LHCN-M2 (cell line): ENCODE data around the gene TRIM46. TPM values are rescaled to one million over a fixed set of nuclear protein-coding genes. Genes with fewer than 3 reads are reported as not detected.
"Not testable (repeated sequence)": the region's sequence is repeated elsewhere in the genome, so short reads cannot be mapped to it uniquely, and the experiment has no call there.

ENCODE experiments used
- DNase-seq: peaks from one replicate; pipeline ENCODE4 v3.0.0-alpha.2; 2012; ENCODE audit warnings: low read depth
- total RNA-seq: library from RNA; depleted of rRNA; stranded (reverse); fragments of >200 nt; gene quantifications from 2 replicates; pipeline ENCODE4 v1.2.3, GENCODE V29; 2014

The TRIM46 gene
- total RNA-seq, 1 experiment from 2014 or later: 3.3 TPM

DNA sequence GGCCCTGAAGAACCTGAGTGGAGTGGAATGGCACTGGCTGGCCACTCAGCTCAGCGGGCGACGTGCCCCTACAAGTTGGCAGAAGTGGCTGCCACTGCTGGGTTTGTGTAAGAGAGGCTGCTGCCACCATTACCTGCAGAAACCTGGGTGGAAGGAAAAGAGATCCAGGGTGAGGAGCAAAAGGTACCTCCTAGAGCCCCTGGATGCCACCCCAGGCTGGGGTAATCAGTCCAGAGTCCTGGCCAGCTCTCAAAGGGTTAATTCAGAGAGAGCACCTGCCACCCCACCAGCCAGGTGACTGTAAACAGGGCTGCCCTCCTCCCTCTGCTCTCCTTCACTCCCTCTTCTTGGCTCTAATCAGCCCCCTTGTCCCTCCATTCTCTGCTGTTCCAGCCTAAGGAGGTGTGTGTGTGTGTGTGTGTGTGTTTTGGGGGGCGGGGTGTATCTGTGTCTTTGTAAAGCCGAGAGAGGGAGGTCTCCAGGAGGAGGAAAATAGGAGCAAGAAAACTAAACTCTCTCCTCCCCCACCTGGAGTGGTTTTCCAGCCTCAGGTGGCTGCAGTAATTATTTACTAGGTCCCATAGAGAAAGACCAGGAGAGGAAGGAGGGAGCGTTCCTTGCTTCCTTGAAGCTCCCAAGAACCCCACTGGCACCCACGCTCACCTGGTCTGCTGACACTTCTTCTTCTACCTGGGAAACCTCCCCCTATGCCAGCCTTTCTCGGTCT, 12.6 kb downstream of the TRIM46 start:
- DNase-seq: no peak

- no peak for DNase-seq
These were observed 13.3 kb downstream of the TRIM46 start for GRCh38 chr1:155186794-155187455.

DNA sequence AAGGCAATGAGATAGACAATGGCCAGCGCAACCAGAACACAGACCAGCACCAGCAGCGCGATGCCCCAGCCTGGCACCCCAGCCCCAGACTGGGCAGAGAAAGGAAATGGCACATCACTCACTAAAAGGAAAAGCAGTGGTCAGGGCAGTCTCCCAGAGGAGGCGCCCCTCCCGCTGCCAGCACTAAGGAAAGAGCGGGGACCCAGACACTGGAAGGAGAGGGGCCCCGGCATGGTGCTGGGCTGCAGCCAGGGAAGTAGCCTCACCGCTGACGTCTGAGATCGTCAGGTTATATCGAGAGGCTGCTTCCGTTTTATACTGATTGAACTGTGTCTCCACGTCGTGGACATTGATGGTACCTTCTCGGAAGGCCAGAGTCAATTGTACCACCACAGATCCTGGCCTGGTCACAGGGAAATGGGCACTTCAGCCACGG, 13.8 kb downstream of the TRIM46 start:
- DNase-seq: no peak

DNA sequence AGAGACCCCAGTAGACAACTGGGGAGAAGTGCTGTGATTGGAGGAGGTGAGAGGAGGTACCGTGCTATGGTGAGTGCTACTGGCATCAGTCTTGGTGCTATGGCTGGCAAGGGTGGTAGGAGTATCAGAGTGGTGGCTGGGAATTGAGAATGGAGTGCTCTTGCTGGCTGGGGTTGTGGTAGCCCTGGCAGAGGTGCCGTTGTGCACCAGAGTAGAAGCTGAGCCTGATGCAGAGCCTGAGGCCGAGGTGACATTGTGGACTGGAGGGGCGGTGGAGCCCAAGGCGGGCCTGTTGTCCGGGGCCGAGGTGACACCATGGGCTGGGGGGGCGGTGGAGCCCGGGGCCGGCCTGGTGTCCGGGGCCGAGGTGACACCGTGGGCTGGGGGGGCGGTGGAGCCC, 14.6 kb downstream of the TRIM46 start:
- DNase-seq: no peak

- not testable (repeated sequence) for DNase-seq
These were observed 16.3 kb downstream of the TRIM46 start for GRCh38 chr1:155189926-155190325.

DNA sequence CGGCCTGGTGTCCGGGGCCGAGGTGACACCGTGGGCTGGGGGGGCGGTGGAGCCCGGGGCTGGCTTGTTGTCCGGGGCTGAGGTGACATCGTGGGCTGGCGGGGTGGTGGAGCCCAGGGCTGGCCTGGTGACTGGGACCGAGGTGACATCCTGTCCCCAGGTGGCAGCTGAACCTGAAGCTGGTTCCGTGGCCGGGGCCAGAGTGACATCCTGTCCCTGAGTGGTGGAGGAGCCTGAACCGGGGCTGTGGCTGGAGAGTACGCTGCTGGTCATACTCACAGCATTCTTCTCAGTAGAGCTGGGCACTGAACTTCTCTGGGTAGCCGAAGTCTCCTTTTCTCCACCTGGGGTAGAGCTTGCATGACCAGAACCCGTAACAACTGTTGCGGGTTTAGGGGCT, 18.3 kb downstream of the TRIM46 start:
- no peak for DNase-seq

- DNase-seq: no peak
These were observed 19.0 kb downstream of the TRIM46 start for GRCh38 chr1:155192346-155193274.

DNA sequence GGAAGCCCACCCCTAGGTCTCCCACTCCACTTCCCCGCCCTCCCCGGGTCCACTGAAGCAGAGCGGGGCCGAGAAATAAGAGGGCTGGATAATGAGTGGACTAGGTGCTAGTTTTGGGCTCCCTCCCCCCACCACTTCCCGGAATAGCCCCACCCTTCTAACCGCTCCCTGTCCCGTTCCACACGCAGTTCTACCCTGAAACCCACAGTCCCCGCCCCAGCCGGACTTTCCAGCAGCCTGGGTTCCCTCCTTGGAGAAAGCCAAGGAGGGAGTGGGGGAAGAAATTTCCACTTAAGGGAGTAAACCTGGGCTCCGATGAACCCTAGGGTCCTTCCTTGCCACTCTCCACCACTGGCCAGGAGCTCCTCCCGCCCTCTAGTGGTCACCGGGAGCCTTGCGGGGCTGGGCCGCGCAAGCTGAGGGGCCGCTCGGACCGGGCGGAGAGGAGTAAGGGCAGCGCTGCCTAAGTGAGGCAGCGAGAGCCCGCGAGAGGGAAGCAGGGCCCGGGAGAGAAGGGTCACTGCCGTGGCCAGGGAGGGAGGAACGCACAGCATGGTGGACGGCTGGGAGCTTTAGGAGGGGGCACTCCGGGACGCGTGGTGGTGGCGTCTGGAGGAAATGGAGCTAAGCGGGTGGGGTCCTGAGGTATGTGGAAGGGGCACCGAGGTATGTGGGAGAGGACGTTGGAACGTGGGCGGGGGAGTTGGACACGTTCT, 19.8 kb downstream of the TRIM46 start:
- DNase-seq: peak; percentile 93

- not testable (repeated sequence) for DNase-seq
These were observed 20.3 kb downstream of the TRIM46 start for GRCh38 chr1:155193991-155194240.

DNA sequence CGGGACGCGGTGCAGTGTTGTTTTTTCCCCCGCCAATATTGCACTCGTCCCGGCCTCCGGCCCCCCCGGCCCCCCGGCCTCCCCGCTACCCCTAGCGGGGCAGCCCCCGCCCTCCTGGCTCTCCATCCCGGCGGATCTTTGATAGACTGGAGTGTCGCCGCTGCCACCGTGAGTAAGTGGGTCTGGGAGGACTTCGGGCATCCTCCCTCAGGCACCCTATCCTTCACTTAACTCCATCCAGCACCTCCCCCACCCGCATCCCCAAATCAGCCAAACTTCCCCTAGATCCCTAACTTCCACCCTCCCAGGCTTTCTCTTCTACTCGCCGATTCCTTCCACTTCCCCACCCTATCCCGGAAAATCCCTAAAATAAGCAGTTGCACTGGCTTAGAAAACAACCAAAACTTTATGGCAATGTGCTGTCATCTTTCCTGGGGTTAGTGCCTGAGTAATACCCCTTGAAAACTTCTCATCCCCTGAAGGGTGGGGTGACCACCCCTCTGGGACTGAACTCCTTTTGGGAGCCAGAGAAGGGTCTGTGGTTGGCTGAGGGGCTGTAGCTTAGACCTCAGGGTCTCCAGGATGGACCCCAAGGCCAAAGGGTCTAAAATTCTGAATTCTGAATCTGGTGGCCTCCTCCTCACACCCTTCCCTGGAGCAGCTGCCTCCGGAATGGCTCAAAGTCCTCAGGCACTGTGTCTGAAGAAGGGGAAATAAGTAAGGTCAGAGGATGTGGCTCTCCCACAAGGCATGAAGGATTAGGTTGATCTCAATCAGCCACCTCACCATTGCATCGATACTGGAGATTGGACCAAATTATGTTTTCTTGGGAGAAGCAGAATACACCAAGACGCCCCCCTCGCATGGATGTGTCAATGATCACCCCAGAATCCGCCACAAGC, 21.8 kb downstream of the TRIM46 start:
- DNase-seq: no peak

- no peak for DNase-seq
These were observed 22.6 kb downstream of the TRIM46 start for GRCh38 chr1:155196103-155196892.

DNA sequence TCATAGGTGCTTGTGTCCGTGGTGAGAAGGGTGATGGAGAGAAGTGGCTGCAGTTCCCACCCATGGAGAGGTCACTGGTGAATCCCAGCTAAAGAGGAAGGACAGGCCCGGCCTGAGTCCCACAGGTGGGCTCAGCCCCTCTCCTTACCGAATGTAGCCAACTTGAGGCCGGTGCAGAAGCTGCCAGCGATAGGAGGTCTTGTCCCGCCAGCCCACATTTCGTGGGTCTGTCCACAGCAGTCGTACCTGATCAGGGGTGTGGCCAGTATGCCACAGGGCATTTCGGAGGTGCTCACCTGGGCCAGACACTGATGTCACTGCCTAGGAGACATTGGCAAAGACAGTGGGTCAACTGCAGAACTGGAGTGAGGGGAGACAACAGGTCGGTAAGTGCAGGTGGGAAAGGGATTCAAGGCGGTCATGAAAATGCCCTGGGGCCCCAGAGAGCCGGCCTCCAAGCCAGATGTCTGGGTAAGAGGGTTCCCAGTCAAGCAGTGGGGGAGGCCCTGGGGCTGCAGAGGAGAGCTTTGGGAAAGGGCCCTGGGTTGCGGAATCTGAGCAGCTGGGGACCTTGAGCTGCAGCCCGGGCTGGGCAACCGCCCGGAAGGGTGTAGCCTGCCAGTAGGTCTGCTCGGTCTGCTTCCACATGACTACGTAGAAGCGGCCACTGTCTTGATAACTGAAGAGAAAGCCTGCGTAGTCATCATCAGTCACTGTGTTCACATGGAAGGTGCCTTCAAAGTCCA, 23.4 kb downstream of the TRIM46 start:
- DNase-seq: no peak

GRCh38 chr1:155197901-155198546, 24.4 kb downstream of the TRIM46 start:
- no peak for DNase-seq

GRCh38 chr1:155198547-155198906, 24.9 kb downstream of the TRIM46 start:
- no peak for DNase-seq

GRCh38 chr1:155199792-155200191, 26.1 kb downstream of the TRIM46 start:
- no peak for DNase-seq

GRCh38 chr1:155200920-155201319, 27.3 kb downstream of the TRIM46 start:
- DNase-seq: no peak

- no peak for DNase-seq
These were observed 28.5 kb downstream of the TRIM46 start for GRCh38 chr1:155202198-155202597.

DNA sequence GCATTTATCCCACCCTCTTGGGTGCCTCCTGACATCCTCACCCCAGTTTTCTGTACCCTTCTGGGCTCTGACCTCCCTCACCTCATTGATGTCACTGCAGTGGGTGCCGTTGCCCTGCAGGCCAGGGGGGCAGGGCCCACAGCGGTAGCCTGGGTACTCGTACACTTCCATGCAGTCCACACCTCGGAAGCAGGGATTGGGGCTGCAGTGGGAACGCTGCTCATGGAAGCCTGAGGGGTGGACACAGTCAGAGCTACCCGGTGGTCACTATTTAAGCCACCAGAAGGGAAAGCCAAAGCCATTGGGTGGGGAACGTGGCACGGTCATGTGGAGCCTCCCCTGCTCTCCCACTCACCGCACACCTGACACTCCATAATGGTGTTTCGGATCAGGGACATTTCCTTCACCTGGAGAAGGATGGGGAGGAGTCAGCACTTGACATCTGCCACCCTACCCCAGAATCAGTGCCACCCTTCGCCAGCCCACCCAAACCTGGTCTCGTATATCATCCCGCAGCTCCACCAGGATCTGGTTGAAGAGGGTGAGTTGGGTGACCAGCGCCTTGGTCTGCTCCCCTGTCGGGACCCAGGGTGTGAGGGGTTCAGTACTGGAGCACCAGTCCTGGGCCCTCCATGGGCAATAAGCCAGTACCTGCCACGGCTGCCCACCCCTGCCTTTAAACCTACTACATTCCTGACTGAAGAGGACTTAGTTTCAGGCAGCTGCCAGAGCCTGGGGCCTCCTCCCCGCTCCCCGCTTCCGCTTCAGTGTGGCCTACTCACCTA, 29.3 kb downstream of the TRIM46 start:
- no peak for DNase-seq
